GM18520 (cell line): ENCODE results near the gene LBH.

Experiments
- ATAC-seq: cut with Tn5 transposase; IDR thresholded peaks from one replicate; pipeline ENCODE4 v1.9.1; 2021; ENCODE audit not compliant: unreplicated experiment

Gene LBH

GRCh38 chr2:30234180-30234971 is 3.0 kb downstream of the LBH start:
- ATAC-seq, result no peak

DNA sequence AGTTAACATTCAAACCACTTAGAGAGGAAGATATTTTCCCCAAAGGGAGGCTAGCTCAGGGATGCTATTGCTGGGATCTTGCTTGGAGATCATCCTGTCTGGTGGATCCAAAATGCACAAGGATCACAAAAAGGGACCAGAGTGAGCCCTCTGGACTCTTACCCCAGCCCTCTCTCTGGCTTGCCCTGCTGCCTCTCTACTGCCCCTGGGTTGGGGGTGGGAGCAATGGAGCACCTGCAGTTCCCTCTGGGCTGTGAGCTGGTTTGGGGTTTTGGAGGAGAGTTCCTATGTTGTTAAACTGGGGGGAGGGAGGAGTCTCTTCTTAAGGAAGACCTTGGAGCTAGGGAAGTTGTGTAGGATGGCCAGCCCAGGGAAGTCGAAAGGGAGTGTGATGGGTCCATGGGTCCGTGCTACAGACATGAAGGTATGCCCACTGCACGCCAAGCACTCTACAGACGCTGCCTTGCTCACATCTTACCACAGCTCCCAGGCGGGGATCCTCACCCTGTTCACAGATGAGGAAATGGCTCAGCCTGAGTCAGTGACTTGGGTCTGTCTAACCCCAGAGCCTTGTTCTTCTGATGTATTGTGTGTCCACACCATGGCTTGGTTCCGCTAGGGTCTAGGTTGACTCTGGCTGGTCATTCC is 3.8 kb downstream of the LBH start:
- ATAC-seq, result no peak

GRCh38 chr2:30235859-30236535 is 4.7 kb downstream of the LBH start:
- ATAC-seq, result no peak

DNA sequence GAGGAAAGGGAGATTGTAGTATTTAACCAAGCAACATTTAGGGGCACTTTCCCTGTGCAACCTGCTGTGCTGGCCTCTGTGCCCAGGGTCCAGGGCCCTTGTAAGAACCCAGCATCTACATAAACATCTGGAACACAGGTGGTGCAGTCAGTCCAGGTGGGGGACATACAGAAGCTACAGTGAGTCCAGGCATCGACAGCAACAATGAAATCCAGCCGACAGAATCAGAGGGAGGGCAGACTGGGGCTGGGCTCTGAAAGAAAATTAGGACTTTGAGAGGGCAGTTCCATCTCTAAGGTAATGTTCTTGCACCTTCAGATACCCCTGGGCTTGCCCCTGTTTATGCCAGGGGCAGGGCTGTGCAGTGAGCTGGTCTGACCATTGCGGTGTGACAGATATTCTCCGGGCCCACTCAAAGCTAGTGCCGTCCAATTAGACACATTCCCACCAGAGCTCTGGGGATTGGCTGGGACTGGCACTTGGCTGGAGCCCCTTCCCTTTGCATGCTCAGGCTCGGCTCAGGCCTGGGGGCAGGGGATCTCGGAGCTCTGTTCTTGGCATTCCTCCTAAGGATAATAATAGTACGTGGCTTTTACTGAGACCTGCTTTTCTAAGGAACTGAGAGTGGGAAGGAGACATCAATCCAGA is 5.4 kb downstream of the LBH start:
- no peak for ATAC-seq

DNA sequence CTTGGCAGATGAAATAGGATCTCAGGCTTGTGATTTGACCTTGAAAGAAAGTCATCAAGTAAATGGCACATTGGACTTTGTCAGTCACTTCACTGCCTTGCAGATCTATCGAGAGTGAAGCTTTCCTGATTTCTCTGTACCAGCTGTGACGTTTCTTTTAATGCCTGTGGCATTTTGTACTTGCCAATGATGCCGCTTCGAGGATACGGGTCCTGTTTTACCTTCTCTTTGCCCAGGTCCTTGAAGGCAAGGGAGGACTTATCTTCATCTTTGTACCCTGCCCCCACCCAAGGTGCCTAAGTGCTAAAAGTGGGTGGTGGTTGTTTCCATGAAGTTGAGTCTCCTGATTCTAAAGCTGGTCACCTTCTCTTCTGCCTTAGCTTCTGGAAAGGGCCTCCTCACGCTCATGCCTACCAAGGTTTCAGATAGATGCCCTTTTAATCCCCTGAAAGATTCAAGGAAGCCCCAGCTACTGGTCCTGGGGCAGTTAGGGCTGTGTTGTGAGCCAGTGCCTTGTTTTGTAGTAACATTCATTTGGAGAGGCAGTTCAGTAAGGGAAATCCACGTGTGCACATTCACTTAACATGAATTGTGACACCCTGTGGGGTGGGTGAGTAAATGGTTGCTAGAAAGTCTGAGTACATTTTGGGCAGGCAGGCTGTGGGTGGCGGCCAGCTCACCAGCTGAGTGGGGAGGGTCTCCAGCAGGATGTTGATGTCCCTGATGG is 6.1 kb downstream of the LBH start:
- no peak for ATAC-seq

- ATAC-seq, result no peak
Measured at GRCh38 chr2:30237966-30238800, 6.8 kb downstream of the LBH start.

- no peak for ATAC-seq
Measured at GRCh38 chr2:30239308-30239985, 8.1 kb downstream of the LBH start.

- ATAC-seq, result no peak
Measured at GRCh38 chr2:30239986-30240752, 8.8 kb downstream of the LBH start.

GRCh38 chr2:30243231-30243630 is 11.9 kb downstream of the LBH start:
- ATAC-seq, result no peak

DNA sequence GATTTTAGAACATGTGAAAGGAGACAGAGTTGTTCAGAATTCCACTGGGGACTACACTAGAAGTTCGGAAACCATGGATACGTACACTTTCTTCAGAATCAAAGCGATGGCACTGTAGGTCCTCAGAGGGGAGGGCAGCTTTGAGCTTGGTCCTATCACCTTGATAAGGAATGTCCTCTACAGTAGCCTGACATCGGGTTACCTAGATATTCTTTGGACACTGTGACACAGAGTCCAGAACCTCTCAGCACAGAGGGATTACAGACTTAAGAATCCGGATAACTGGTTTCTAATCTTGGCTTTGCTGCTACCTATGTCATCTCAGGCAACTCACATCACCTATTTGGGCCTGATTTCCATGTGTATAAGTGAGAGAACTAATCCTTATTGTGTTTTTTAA is 14.0 kb downstream of the LBH start:
- no peak for ATAC-seq

DNA sequence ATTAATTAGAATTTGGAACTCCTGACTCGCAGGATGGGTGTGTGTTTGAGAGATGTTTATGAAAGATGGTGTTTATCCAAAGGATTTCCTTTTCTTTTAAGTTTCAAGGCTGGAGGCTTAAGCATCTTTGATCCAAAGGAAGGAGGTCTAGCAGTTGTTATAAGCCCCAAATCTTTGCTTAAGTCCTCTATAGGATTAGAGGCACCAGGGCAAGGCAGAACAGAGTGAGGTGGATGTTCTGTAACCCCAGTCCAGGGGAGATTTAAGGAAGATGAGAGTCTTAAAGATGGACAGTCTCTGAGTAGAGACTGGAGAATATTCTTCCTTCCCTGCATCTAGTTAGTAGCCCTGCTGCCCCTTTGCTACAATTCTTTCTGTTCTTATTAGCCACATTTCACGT is 17.5 kb downstream of the LBH start:
- no peak for ATAC-seq

GRCh38 chr2:30249354-30249753 is 18.0 kb downstream of the LBH start:
- no peak for ATAC-seq

DNA sequence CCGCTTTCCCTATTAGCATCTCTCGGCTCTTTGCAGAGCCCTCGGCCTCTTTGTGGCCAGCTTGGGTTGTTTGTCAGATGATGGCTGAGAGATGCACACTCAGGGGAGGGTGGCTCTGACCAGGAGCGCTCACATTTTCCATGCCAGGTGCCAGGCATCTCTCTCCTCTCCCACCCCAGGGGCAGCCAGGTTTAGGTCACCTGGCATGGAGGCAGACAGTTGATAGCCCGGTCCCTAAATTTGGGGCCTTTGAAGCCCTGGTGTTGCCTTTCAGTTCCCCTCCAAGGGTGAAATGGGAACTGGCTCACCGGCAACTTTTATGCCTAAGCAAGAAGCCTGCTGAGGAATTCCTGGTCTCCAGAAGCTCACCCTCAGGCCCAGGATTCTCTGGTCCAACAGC is 19.1 kb downstream of the LBH start:
- no peak for ATAC-seq

DNA sequence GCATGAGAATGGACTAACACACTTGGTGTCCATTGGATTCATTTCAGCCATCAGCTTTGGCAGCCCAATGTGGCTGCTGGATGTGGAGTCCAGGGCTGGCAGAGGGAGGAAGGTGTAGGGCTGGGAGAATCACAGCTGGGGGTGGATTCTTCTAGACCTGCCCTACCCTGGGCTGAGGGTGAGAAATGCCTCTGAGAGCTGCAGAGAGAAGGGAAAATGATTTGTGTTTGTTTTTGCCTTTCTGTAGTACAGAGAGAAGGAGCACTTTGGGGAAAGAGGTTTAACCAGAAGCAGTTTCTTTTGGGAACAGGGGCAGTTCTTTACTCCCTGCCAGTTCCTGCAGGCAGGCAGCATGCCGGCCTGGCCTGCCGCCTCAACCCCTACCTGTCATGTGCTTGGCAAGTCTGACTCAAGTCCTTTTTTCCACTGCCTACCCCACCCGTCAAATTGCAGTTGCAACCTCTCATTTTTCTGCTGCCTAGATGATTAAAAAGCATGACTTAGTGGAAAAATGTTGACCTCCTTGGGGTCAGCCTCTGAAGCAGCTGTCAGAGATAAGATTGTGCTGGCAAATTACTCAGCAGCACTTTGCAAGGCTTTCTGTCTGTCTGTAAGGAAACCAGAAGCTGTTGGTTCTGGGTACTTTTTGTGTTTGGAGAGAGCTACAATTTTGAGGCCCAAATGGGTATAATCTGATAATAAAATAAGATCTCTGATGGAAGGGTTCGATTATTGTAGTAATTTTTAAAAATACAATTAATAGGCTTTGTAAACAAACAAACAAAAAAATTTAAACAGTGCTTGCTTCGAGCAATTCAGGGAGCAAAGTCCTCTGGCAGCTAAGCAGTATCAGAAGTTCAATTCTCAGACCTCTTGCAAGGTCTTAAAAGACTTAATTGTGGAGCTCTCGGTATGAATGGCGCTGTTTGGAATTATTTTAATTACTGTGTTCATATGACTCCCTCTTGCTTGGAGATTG is 21.7 kb downstream of the LBH start:
- no peak for ATAC-seq

- no peak for ATAC-seq
Measured at GRCh38 chr2:30253873-30254684, 22.7 kb downstream of the LBH start.

GRCh38 chr2:30254685-30255001 is 23.3 kb downstream of the LBH start:
- ATAC-seq, result no peak

DNA sequence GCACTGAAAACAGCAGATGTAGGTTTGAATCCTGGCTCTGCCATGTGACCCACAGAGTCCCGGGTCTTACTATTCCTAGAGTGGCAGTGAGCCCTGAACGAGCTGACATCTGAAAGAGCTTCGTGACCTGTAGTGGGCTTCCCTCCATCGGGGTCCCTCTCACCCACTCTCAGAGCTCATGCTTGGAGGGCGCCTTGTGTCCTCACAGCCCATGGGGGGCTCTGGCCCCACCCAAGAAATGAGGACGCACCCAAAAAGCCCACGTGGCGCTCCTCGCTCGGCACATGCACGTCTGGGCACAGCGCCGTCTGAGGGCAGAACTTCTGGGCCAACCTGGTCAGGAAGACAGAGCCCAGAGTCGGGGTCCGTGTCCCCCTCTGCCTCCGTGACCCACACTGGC is 23.7 kb downstream of the LBH start:
- ATAC-seq, result no peak
